K562 (cell line): ENCODE results near the gene RNU5D-1.

Experiments
- TF ChIP-seq, protein P1 (sequence below): fragments of 450-650 bp; IDR thresholded peaks from 2 replicates; pipeline ENCODE4 v1.6.1; 2016; ENCODE audit warnings: mild to moderate bottlenecking, moderate library complexity
- TF ChIP-seq, protein P2 (sequence below): fragments of 250-450 bp; sonication (Bioruptor Pico); IDR thresholded peaks from 2 replicates; pipeline ENCODE4 v1.5.0; 2021

DNA sequence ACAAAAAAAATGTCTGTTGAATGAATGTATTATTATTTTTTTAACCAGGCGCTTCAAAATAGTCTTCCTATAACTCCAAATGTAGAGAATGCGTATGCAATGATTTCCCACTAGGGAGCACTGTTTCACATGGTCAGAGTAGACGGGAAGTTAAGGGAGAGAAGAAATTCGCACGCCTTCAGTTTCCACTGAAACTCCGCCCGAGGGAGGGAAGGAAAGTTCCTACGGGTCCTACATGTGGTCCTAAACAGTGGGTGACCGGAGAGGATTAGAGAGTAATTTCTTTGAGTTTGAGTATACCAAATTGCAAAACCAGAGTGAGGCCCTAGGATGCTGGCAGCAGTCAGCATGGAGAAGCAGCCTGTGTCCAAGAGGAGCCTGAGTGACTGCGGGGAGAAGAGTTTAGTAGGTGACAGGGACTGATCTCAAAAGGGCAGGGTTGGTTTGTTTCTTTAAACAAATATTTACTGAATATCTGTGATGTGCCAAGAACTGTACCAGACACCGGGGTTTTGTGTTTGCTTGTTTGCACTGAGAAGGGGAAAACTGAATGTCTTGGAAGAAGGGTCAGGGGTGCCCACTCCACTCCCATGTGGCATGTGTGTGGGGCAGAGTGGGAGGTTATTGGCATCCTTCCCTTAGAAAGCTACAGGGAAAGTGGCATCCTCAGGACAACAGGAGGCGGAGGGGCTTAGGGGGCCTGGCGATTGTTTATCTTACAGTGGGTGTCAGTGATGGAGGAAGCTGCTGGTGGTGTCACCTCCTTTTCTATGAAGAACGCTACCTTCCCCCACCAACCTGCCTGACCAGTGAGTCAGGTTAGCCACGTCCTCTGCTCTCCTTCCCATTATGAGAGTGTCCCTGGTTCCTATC is 22.8 kb downstream of the RNU5D-1 start:
- TF ChIP-seq, protein P1, sequence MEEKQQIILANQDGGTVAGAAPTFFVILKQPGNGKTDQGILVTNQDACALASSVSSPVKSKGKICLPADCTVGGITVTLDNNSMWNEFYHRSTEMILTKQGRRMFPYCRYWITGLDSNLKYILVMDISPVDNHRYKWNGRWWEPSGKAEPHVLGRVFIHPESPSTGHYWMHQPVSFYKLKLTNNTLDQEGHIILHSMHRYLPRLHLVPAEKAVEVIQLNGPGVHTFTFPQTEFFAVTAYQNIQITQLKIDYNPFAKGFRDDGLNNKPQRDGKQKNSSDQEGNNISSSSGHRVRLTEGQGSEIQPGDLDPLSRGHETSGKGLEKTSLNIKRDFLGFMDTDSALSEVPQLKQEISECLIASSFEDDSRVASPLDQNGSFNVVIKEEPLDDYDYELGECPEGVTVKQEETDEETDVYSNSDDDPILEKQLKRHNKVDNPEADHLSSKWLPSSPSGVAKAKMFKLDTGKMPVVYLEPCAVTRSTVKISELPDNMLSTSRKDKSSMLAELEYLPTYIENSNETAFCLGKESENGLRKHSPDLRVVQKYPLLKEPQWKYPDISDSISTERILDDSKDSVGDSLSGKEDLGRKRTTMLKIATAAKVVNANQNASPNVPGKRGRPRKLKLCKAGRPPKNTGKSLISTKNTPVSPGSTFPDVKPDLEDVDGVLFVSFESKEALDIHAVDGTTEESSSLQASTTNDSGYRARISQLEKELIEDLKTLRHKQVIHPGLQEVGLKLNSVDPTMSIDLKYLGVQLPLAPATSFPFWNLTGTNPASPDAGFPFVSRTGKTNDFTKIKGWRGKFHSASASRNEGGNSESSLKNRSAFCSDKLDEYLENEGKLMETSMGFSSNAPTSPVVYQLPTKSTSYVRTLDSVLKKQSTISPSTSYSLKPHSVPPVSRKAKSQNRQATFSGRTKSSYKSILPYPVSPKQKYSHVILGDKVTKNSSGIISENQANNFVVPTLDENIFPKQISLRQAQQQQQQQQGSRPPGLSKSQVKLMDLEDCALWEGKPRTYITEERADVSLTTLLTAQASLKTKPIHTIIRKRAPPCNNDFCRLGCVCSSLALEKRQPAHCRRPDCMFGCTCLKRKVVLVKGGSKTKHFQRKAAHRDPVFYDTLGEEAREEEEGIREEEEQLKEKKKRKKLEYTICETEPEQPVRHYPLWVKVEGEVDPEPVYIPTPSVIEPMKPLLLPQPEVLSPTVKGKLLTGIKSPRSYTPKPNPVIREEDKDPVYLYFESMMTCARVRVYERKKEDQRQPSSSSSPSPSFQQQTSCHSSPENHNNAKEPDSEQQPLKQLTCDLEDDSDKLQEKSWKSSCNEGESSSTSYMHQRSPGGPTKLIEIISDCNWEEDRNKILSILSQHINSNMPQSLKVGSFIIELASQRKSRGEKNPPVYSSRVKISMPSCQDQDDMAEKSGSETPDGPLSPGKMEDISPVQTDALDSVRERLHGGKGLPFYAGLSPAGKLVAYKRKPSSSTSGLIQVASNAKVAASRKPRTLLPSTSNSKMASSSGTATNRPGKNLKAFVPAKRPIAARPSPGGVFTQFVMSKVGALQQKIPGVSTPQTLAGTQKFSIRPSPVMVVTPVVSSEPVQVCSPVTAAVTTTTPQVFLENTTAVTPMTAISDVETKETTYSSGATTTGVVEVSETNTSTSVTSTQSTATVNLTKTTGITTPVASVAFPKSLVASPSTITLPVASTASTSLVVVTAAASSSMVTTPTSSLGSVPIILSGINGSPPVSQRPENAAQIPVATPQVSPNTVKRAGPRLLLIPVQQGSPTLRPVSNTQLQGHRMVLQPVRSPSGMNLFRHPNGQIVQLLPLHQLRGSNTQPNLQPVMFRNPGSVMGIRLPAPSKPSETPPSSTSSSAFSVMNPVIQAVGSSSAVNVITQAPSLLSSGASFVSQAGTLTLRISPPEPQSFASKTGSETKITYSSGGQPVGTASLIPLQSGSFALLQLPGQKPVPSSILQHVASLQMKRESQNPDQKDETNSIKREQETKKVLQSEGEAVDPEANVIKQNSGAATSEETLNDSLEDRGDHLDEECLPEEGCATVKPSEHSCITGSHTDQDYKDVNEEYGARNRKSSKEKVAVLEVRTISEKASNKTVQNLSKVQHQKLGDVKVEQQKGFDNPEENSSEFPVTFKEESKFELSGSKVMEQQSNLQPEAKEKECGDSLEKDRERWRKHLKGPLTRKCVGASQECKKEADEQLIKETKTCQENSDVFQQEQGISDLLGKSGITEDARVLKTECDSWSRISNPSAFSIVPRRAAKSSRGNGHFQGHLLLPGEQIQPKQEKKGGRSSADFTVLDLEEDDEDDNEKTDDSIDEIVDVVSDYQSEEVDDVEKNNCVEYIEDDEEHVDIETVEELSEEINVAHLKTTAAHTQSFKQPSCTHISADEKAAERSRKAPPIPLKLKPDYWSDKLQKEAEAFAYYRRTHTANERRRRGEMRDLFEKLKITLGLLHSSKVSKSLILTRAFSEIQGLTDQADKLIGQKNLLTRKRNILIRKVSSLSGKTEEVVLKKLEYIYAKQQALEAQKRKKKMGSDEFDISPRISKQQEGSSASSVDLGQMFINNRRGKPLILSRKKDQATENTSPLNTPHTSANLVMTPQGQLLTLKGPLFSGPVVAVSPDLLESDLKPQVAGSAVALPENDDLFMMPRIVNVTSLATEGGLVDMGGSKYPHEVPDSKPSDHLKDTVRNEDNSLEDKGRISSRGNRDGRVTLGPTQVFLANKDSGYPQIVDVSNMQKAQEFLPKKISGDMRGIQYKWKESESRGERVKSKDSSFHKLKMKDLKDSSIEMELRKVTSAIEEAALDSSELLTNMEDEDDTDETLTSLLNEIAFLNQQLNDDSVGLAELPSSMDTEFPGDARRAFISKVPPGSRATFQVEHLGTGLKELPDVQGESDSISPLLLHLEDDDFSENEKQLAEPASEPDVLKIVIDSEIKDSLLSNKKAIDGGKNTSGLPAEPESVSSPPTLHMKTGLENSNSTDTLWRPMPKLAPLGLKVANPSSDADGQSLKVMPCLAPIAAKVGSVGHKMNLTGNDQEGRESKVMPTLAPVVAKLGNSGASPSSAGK: peak; percentile 27; the same call in 1 of the 2 replicates
- TF ChIP-seq, protein P2, sequence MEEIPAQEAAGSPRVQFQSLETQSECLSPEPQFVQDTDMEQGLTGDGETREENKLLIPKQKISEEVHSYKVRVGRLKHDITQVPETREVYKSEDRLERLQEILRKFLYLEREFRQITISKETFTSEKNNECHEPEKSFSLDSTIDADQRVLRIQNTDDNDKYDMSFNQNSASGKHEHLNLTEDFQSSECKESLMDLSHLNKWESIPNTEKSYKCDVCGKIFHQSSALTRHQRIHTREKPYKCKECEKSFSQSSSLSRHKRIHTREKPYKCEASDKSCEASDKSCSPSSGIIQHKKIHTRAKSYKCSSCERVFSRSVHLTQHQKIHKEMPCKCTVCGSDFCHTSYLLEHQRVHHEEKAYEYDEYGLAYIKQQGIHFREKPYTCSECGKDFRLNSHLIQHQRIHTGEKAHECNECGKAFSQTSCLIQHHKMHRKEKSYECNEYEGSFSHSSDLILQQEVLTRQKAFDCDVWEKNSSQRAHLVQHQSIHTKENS: no peak
